HG02973 (cell line): ENCODE results near the gene MRC2.
"Not testable (repeated sequence)": the region's sequence is repeated elsewhere in the genome, so short reads cannot be mapped to it uniquely, and the experiment has no call there.

Experiments
- ATAC-seq: cut with Tn5 transposase; IDR thresholded peaks from one replicate; pipeline ENCODE4 v1.9.1; 2021; ENCODE audit warnings: moderate library complexity; ENCODE audit not compliant: unreplicated experiment

MRC2 gene

GRCh38 chr17:62676231-62676943 is 48.9 kb downstream of the MRC2 start:
- ATAC-seq, result no peak

GRCh38 chr17:62676952-62677596 is 49.6 kb downstream of the MRC2 start:
- no peak for ATAC-seq

- ATAC-seq, result no peak
Measured at GRCh38 chr17:62678214-62678919, 50.9 kb downstream of the MRC2 start.

- ATAC-seq, result no peak
Measured at GRCh38 chr17:62679866-62680377, 52.5 kb downstream of the MRC2 start.

- ATAC-seq, result no peak
Measured at GRCh38 chr17:62680541-62681052, 53.1 kb downstream of the MRC2 start.

- no peak for ATAC-seq
Measured at GRCh38 chr17:62681061-62681938, 53.8 kb downstream of the MRC2 start.

- ATAC-seq, result no peak
Measured at GRCh38 chr17:62681939-62682381, 54.5 kb downstream of the MRC2 start.

- no peak for ATAC-seq
Measured at GRCh38 chr17:62684179-62684578, 56.7 kb downstream of the MRC2 start.

GRCh38 chr17:62687997-62688396 is 60.5 kb downstream of the MRC2 start:
- ATAC-seq, result no peak

GRCh38 chr17:62688398-62689160 is 61.1 kb downstream of the MRC2 start:
- no peak for ATAC-seq

- ATAC-seq, result no peak
Measured at GRCh38 chr17:62689441-62690167, 62.1 kb downstream of the MRC2 start.

GRCh38 chr17:62690168-62690897 is 62.9 kb downstream of the MRC2 start:
- no peak for ATAC-seq

- ATAC-seq, result not testable (repeated sequence)
Measured at GRCh38 chr17:62691589-62691915, 64.1 kb downstream of the MRC2 start.

- no peak for ATAC-seq
Measured at GRCh38 chr17:62692159-62692651, 64.7 kb downstream of the MRC2 start.

- ATAC-seq, result no peak
Measured at GRCh38 chr17:62692721-62693431, 65.4 kb downstream of the MRC2 start.

- no peak for ATAC-seq
Measured at GRCh38 chr17:62693616-62694409, 66.3 kb downstream of the MRC2 start.
